HepG2 (cell line): Measurements from ENCODE around the gene CENPO. TPM values are rescaled to one million over a fixed set of nuclear protein-coding genes. Genes with fewer than 3 reads are reported as not detected.

ENCODE experiments used
- FOXO1 ChIP-seq: sonication (generic); formaldehyde crosslinking; IDR thresholded peaks from 2 replicates; pipeline ENCODE4 v1.4.0; 2020; ENCODE audit warnings: missing genetic modification reagents
- KDM1A ChIP-seq: IDR thresholded peaks from 2 replicates; pipeline ENCODE4 v1.6.1; 2016; ENCODE audit warnings: missing compliant biosample characterization
- KDM6A ChIP-seq: IDR thresholded peaks from 2 replicates; pipeline ENCODE4 v1.6.1; 2016; ENCODE audit warnings: low read depth
- SOX13 ChIP-seq, 3 experiments: fragments of 450-650 bp in 1 of 3; sonication (generic) in 1 of 3; formaldehyde crosslinking in 1 of 3; IDR thresholded peaks in 2 of 3; conservative IDR thresholded peaks in 1 of 3; 2 replicates each; pipeline versions ENCODE4 v1.5.0 to v1.6.1; 2016 to 2020; ENCODE audit warnings: antibody characterized with exemption in 1 of 3, mild to moderate bottlenecking in 1 of 3, missing compliant biosample characterization in 1 of 3, missing genetic modification reagents in 1 of 3, moderate library complexity in 1 of 3
- SYNCRIP ChIP-seq: fragments of 200-400 bp; formaldehyde crosslinking; IDR thresholded peaks from 2 replicates; pipeline ENCODE4 v1.6.1; 2018; ENCODE audit warnings: mild to moderate bottlenecking, low read depth, low read length; ENCODE audit not compliant: insufficient read depth
- TAF1 ChIP-seq: sonication (generic); formaldehyde crosslinking; IDR thresholded peaks from 2 replicates; pipeline ENCODE4 v1.4.0; 2020; ENCODE audit warnings: missing genetic modification reagents
- TCF7L2 ChIP-seq: IDR thresholded peaks from 2 replicates; pipeline ENCODE4 v1.6.1; 2011; ENCODE audit warnings: mild to moderate bottlenecking, low read depth, low read length, moderate library complexity
- ZFP41 ChIP-seq: sonication (generic); formaldehyde crosslinking; IDR thresholded peaks from 2 replicates; pipeline ENCODE4 v1.4.0; 2020; ENCODE audit warnings: mild to moderate bottlenecking, missing genetic modification reagents, borderline replicate concordance
- ZNF205 ChIP-seq: IDR thresholded peaks from 2 replicates; pipeline ENCODE4 v1.6.1; 2018; ENCODE audit warnings: missing biosample characterization, missing genetic modification reagents
- ZNF510 ChIP-seq: sonication (generic); formaldehyde crosslinking; IDR thresholded peaks from 2 replicates; pipeline ENCODE4 v1.4.0; 2020; ENCODE audit warnings: low read depth, mild to moderate bottlenecking, missing genetic modification reagents
- ZNF549 ChIP-seq: sonication (generic); formaldehyde crosslinking; IDR thresholded peaks from 2 replicates; pipeline ENCODE4 v1.5.0; 2020; ENCODE audit warnings: missing genetic modification reagents
- ZNF83 ChIP-seq: sonication (generic); formaldehyde crosslinking; IDR thresholded peaks from 2 replicates; pipeline ENCODE4 v1.4.0; 2020; ENCODE audit warnings: missing genetic modification reagents, mild to moderate bottlenecking, borderline replicate concordance
- polyA plus RNA-seq, 8 experiments: library from polyadenylated mRNA; depleted of rRNA in 3 of 8; stranded (reverse) in 7 of 8; unstranded in 1 of 8; fragments of >200 nt; fragmentation: Illumina TruSeq in 4 of 8; extraction: Trizol in 4 of 8; gene quantifications; 2 replicates each; pipeline versions ENCODE4 v1.2.1 to v1.2.3, GENCODE V29; 2011 to 2016; ENCODE audit warnings: low read depth in 4 of 8, missing spikeins in 1 of 8, mixed read lengths in 1 of 8; ENCODE audit not compliant: insufficient read depth in 1 of 8
- total RNA-seq, 5 experiments: library from RNA; depleted of rRNA; stranded (reverse); fragments of >200 nt; fragmentation: Illumina TruSeq; extraction: Trizol; gene quantifications; 2 replicates each; pipeline ENCODE4 v1.2.3, GENCODE V29; 2016; ENCODE audit warnings: low read depth in 1 of 5
- TF ChIP-seq, protein P1 (sequence below): IDR thresholded peaks from 2 replicates; pipeline ENCODE4 v1.6.1; 2018; ENCODE audit warnings: missing genetic modification reagents, mild to moderate bottlenecking, missing compliant biosample characterization
- TF ChIP-seq, protein P2 (sequence below): sonication (generic); formaldehyde crosslinking; conservative IDR thresholded peaks from 2 replicates; pipeline ENCODE4 v1.8.0; 2022; ENCODE audit warnings: missing genetic modification reagents
- TF ChIP-seq, protein P3 (sequence below): sonication (generic); formaldehyde crosslinking; IDR thresholded peaks from 2 replicates; pipeline ENCODE4 v1.9.0; 2021; ENCODE audit warnings: mild to moderate bottlenecking, missing genetic modification reagents
- TF ChIP-seq, protein P4 (sequence below), 2 experiments: fragments of 450-650 bp in 1 of 2; sonication (generic) in 1 of 2; formaldehyde crosslinking; IDR thresholded peaks; 2 replicates each; pipeline versions ENCODE4 v1.5.0 to v1.8.0; 2020 to 2022; ENCODE audit warnings: mild to moderate bottlenecking in 1 of 2, missing genetic modification reagents in 1 of 2

CENPO gene
- total and polyA plus RNA-seq, 2 of the 13 experiments (the other 11 are each of a cell fraction or from before 2014, with no cell fraction given) = 19.7 to 35.5 TPM

DNA sequence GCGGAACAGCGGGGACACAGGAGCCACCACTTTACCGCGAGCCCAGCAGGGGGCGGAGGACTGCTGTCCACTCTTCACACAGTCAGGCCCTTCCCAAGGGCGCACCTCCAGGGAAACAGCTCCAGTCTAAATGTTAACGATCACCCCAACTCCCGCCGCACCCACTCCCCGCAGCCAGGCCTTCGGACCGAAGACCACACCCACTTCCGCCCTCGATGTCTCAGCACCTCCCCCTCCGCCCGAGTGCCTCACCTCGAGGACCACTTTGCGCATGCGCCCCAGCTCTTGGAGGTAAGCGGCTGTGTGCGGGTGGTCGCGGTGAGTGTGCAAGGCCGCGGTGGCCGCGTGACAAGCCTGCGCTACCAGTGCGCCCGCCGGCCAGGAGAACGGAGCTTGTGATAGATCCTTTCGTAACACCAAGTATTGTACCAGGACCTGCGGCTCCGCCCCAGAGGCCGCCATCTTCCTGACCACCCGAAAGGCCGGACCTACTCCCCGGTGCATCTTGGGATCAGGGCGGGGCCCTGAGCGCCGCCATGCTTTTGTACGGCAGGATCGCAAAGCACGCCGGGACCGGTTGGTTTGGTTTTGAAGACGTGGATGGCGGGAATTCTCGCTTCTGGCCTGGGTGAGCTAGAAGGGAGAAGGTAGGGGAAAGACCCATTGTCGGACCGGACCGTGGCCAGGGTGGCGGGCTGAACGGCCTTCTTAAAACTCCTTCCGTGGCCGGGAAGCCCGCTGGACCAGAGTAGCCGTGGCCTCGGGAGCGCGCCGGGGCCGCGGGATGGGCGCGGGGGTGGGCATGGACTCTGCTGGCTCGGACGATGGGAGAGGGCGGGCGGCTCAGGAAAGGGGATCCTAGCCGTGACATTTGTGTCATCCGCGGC, at the start of gene CENPO, which contains the start of gene PTRHD1 (continued):
- TF ChIP-seq, protein P1, sequence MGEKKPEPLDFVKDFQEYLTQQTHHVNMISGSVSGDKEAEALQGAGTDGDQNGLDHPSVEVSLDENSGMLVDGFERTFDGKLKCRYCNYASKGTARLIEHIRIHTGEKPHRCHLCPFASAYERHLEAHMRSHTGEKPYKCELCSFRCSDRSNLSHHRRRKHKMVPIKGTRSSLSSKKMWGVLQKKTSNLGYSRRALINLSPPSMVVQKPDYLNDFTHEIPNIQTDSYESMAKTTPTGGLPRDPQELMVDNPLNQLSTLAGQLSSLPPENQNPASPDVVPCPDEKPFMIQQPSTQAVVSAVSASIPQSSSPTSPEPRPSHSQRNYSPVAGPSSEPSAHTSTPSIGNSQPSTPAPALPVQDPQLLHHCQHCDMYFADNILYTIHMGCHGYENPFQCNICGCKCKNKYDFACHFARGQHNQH (CRISPR knock-in tag) = peak; percentile 92
- TF ChIP-seq, protein P2, sequence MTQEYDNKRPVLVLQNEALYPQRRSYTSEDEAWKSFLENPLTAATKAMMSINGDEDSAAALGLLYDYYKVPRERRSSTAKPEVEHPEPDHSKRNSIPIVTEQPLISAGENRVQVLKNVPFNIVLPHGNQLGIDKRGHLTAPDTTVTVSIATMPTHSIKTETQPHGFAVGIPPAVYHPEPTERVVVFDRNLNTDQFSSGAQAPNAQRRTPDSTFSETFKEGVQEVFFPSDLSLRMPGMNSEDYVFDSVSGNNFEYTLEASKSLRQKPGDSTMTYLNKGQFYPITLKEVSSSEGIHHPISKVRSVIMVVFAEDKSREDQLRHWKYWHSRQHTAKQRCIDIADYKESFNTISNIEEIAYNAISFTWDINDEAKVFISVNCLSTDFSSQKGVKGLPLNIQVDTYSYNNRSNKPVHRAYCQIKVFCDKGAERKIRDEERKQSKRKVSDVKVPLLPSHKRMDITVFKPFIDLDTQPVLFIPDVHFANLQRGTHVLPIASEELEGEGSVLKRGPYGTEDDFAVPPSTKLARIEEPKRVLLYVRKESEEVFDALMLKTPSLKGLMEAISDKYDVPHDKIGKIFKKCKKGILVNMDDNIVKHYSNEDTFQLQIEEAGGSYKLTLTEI = 0 out of 2 replicates have a peak, but pooled peaks have one; percentile 57
- TF ChIP-seq SOX13 (IDR thresholded peaks at IDR 0.05) (peak; percentile 15; the same call in 1 of the 2 replicates), SOX13 (CRISPR knock-in tag; conservative IDR thresholded peaks at IDR 0.05 in 1 of 2, IDR thresholded peaks at IDR 0.05 in 1 of 2) (peak in 1 of 2 experiments; percentile 22; a peak in 1 of 4 replicates), ZNF205 (peak; percentile 83), SYNCRIP (no peak), FOXO1 (CRISPR knock-in tag) (peak; percentile 77), ZNF510 (CRISPR knock-in tag) (no peak; the same call in 1 of the 2 replicates), KDM1A (no peak), TAF1 (CRISPR knock-in tag) (peak; percentile 97), ZNF83 (CRISPR knock-in tag) (0 out of 2 replicates have a peak, but pooled peaks have one; percentile 72), ZFP41 (CRISPR knock-in tag) (no peak), KDM6A (no peak), TCF7L2 (no peak), ZNF549 (CRISPR knock-in tag) (no peak)
- TF ChIP-seq, protein P3, sequence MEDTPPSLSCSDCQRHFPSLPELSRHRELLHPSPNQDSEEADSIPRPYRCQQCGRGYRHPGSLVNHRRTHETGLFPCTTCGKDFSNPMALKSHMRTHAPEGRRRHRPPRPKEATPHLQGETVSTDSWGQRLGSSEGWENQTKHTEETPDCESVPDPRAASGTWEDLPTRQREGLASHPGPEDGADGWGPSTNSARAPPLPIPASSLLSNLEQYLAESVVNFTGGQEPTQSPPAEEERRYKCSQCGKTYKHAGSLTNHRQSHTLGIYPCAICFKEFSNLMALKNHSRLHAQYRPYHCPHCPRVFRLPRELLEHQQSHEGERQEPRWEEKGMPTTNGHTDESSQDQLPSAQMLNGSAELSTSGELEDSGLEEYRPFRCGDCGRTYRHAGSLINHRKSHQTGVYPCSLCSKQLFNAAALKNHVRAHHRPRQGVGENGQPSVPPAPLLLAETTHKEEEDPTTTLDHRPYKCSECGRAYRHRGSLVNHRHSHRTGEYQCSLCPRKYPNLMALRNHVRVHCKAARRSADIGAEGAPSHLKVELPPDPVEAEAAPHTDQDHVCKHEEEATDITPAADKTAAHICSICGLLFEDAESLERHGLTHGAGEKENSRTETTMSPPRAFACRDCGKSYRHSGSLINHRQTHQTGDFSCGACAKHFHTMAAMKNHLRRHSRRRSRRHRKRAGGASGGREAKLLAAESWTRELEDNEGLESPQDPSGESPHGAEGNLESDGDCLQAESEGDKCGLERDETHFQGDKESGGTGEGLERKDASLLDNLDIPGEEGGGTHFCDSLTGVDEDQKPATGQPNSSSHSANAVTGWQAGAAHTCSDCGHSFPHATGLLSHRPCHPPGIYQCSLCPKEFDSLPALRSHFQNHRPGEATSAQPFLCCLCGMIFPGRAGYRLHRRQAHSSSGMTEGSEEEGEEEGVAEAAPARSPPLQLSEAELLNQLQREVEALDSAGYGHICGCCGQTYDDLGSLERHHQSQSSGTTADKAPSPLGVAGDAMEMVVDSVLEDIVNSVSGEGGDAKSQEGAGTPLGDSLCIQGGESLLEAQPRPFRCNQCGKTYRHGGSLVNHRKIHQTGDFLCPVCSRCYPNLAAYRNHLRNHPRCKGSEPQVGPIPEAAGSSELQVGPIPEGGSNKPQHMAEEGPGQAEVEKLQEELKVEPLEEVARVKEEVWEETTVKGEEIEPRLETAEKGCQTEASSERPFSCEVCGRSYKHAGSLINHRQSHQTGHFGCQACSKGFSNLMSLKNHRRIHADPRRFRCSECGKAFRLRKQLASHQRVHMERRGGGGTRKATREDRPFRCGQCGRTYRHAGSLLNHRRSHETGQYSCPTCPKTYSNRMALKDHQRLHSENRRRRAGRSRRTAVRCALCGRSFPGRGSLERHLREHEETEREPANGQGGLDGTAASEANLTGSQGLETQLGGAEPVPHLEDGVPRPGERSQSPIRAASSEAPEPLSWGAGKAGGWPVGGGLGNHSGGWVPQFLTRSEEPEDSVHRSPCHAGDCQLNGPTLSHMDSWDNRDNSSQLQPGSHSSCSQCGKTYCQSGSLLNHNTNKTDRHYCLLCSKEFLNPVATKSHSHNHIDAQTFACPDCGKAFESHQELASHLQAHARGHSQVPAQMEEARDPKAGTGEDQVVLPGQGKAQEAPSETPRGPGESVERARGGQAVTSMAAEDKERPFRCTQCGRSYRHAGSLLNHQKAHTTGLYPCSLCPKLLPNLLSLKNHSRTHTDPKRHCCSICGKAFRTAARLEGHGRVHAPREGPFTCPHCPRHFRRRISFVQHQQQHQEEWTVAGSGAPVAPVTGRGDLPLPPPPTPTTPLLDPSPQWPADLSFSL (CRISPR knock-in tag) = 0 out of 2 replicates have a peak, but pooled peaks have one; percentile 40
- TF ChIP-seq, protein P4, sequence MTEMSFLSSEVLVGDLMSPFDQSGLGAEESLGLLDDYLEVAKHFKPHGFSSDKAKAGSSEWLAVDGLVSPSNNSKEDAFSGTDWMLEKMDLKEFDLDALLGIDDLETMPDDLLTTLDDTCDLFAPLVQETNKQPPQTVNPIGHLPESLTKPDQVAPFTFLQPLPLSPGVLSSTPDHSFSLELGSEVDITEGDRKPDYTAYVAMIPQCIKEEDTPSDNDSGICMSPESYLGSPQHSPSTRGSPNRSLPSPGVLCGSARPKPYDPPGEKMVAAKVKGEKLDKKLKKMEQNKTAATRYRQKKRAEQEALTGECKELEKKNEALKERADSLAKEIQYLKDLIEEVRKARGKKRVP (CRISPR knock-in tag; IDR thresholded peaks at IDR 0.05) = peak in 1 of 2 experiments; percentile 86; a peak in 2 of 4 replicates
